ENCODE measurements around the gene BTF3.

Gene BTF3

DNA sequence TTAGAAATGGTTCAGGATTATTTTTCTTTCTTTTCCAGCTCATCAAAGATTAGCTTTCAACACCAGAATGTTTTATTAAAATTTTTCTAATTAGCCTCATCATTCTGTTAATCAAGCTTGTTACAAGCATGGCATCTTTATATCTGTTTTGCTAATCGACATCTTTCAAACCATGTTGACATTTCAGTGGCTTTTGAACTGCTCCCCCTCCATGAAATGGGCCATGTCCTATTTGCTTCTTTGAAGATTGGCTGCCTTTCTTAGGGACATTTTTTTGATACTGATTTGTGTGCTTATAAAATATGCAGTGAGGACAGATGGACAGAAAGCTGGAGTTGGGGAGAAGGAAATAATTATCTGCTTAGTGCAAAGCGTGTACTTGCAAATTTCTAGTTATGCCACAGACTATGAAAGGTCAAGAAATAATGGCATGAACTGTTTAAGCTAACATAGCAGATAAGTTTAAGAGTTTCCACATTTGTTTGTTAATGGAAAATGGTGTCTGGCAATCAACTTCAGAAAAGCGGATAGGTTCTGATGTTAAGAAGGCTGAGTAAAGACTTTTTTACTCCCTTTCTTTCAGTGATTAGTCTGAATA is 27.5 kb downstream of the BTF3 start:
- no peak for DNase-seq

- DNase-seq, result no peak
Measured at GRCh38 chr5:73528248-73528647, 30.0 kb downstream of the BTF3 start.

DNA sequence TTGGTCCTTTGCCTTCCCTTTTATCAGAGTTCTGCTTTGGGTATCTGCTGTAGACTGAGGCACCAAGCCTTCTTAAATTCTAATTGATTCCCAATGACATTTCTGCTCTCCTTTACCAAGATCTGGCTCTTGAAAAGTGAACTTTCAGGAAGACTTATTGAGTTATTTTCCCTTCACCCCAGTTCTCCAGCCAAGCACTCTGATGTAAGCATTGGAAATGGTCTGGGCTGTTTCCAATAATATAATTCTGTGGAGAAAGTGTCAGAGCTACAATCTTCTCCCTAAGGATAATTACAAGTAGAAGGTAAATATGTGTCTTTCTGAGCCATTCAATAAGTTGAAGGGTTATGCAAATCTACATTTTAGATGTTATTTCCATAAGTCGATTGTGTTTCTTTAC is 30.8 kb downstream of the BTF3 start:
- no peak for DNase-seq

DNA sequence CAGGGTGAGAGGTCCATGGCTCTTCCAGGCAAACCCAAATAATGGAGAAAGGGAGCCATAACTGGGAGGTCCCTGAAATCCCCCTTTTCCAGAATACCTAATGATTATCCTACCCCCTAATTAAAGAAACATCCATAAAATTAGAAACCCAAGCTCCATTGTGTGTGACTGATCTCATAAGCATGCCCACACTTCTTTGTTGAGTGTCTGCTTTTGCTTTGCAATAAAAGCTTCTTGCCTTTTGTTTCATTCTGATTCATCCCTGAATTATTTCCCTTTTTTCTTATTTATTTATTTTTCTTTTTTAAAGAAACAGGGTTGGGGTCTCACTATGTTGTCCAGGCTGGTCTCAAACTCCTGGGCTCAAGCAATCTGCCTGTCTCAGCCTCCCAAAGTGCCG is 33.1 kb downstream of the BTF3 start:
- DNase-seq, result no peak

GRCh38 chr5:73532195-73532594 is 34.0 kb downstream of the BTF3 start:
- no peak for DNase-seq

DNA sequence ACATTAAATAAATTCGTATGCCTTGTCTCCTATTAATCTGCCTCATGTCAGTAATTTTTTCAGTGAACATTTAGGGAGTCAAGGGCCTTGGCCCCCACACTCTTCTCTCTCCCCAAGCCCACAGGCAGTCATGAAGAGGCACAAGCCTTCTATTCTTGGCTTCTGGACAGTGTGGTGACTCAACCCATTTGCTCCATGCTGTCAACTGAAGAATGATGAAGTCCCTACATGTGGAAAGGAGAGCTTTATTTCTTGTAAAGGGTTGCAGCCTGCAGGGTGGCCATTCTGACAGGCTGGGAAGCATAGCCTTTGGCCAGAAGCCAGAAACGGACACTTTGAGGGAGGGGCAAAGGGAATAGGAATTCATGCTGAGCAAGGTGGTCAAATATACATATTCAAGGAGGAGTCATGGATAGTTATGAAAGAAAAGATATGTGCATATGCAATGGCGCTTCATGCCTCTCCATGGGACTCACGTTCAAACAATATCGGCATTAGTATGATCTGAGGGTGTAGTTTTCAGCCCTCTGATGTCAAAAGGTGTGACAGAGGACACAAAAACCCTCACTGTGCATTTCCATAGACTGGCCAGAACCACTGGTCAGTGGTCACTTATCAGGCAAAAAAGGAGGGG is 35.9 kb downstream of the BTF3 start:
- DNase-seq, result no peak

GRCh38 chr5:73534971-73535370 is 36.7 kb downstream of the BTF3 start:
- DNase-seq, result no peak

GRCh38 chr5:73539730-73540129 is 41.5 kb downstream of the BTF3 start:
- DNase-seq, result no peak

- no peak for DNase-seq
Measured at GRCh38 chr5:73540192-73540591, 42.0 kb downstream of the BTF3 start.

DNA sequence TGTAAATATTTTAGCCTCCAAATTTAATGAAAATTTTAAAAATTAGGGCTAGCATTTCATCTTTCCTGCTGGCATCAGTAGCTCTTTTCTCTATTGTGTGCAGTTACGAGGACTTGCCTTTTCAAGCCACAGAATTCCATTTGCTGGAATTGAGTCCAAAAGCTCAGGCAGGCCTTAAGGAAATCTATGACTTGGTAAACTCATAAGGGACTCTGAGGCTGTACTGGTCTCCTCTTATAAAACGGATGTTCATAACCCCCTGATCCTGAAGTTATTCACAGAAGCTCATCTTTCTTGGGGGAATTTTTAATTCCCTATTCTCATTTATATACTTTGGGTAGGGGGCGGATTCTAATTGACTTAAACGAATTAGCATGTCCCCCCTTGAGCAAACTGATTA is 43.8 kb downstream of the BTF3 start:
- no peak for DNase-seq

DNA sequence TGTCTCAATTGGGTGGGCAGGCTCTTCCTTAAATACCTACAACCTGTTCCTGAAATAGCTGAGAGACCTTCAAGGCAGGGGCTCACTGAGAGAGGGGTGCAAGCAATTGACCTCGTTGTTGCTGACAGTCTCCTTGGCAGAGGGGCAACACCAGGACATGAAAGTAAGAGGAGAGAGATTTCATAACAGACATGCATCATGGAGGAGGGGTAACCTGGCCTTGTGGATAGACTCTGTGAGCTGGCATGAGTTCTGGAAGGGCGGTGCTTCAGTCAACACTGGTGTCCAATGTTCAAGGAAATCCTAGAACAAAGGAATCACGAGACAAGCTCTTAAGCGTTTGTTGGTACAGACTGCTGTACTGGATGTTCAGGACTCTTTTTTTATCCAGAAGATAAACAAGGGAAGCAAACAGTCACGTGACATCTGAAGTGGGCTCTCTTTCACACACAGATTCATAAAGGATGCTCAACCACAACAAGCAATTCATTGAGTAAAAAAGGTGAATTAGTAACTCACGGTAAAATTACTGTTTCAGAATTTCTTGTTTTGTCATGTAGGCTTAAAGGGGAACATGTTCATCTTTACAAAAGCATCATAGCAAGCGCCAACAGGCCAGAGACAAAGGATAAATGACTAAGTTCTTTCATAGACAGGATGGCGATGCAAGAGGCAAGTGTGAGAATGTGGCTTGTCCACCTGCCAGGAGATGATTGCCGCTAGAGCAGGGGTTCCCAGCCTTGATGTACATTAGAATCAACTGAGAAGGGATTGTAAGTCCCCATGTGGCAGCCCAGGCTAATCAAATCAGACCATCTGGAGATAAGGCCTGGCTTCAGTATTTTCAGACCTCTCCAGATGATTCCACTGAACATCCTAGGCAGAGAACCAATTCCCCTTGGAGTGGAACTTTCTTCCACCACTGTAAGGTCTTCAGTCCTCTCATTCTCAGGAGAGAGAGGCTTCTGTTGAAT is 46.5 kb downstream of the BTF3 start:
- DNase-seq, result no peak

DNA sequence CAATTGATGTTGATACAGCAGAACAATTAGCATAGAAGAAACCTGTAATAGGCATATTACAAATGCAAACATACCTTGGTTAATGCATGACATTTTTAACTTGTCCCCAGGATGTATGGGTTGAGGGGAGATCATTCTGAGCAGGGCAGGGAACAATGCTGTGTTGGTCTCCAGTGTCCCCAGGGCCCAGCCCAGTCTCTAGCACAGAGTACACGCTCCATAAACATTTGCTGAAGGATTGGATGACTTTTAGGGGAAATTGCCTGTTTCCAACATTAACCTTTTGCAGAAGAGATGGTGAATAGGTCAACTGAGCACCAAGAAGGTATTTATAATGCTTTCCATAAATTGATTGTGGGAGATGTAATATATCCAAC is 47.1 kb downstream of the BTF3 start:
- no peak for DNase-seq

GRCh38 chr5:73550016-73550415 is 51.8 kb downstream of the BTF3 start:
- DNase-seq, result no peak

- no peak for DNase-seq
Measured at GRCh38 chr5:73552642-73553041, 54.4 kb downstream of the BTF3 start.

Measured in stimulated activated CD8-positive, alpha-beta memory T cell treated with anti-CD3 and anti-CD28 coated beads, Interleukin-4, amount 100 ng/mL, for 48 hours (primary cell).